MM.1S (cell line): ENCODE measurements around the gene CKLF.

Experiments
- DNase-seq: peaks from one replicate; pipeline ENCODE4 v3.0.0-alpha.2; 2015
- H2AFZ ChIP-seq: fragments of 300-600 bp; sonication (generic); 2 replicates; pipeline ENCODE4 v1.6.0; 2016; ENCODE audit warnings: antibody characterized with exemption, low read length
- H3F3A ChIP-seq: fragments of 300-600 bp; sonication (generic); 2 replicates; pipeline ENCODE4 v1.6.1; 2016; ENCODE audit warnings: mild to moderate bottlenecking, antibody characterized with exemption, low read length, moderate library complexity, mixed read lengths; ENCODE audit not compliant: insufficient read depth
- H3K27ac ChIP-seq: fragments of 300-600 bp; sonication (generic); 2 replicates; pipeline ENCODE4 v1.5.1; 2016; ENCODE audit warnings: mild to moderate bottlenecking, low read length
- H3K27me3 ChIP-seq: fragments of 300-600 bp; sonication (generic); replicated peaks from 2 replicates; pipeline ENCODE4 v1.6.0; 2016; ENCODE audit warnings: low read length; ENCODE audit not compliant: insufficient read depth
- H3K36me3 ChIP-seq: fragments of 300-600 bp; sonication (generic); replicated peaks from 2 replicates; pipeline ENCODE4 v1.6.1; 2016; ENCODE audit warnings: mild to moderate bottlenecking, low read length, mixed read lengths; ENCODE audit not compliant: insufficient read depth
- H3K4me1 ChIP-seq: fragments of 300-600 bp; sonication (generic); 2 replicates; pipeline ENCODE4 v1.6.1; 2016; ENCODE audit warnings: low read length, mixed read lengths
- H3K4me2 ChIP-seq: fragments of 300-600 bp; sonication (generic); 2 replicates; pipeline ENCODE4 v1.6.0; 2016; ENCODE audit warnings: low read depth, low read length
- H3K4me3 ChIP-seq: fragments of 300-600 bp; sonication (generic); 2 replicates; pipeline ENCODE4 v1.5.1; 2016; ENCODE audit warnings: low read length, mixed read lengths
- H3K79me2 ChIP-seq: fragments of 300-600 bp; sonication (generic); 2 replicates; pipeline ENCODE4 v1.6.1; 2016; ENCODE audit warnings: mixed run types, low read length, mixed read lengths
- H3K9ac ChIP-seq: fragments of 300-600 bp; sonication (generic); 2 replicates; pipeline ENCODE4 v1.6.1; 2016; ENCODE audit warnings: low read length, mixed read lengths
- H3K9me2 ChIP-seq: fragments of 300-600 bp; sonication (generic); replicated peaks from 2 replicates; pipeline ENCODE4 v1.6.1; 2016; ENCODE audit warnings: mild to moderate bottlenecking, low read length, mixed read lengths; ENCODE audit not compliant: insufficient read depth
- H3K9me3 ChIP-seq: fragments of 300-600 bp; sonication (generic); replicated peaks from 2 replicates; pipeline ENCODE4 v1.6.1; 2016; ENCODE audit warnings: mild to moderate bottlenecking, low read length, mixed read lengths; ENCODE audit not compliant: insufficient read depth
- H4K20me1 ChIP-seq: fragments of 300-600 bp; sonication (generic); 2 replicates; pipeline ENCODE4 v1.6.1; 2016; ENCODE audit warnings: mild to moderate bottlenecking, low read length, moderate library complexity, mixed read lengths; ENCODE audit not compliant: insufficient read depth
- EZH2 ChIP-seq: fragments of 300-600 bp; sonication (generic); optimal IDR thresholded peaks from 2 replicates; pipeline ENCODE3; 2017; ENCODE audit warnings: low read depth, mild to moderate bottlenecking, antibody characterized with exemption, low read length, mixed read lengths
- EZH2phosphoT487 ChIP-seq: fragments of 300-600 bp; sonication (generic); IDR thresholded peaks from 2 replicates; pipeline ENCODE4 v1.6.1; 2018; ENCODE audit warnings: antibody characterized with exemption, low read length
- TF ChIP-seq, protein P1 (sequence below): fragments of 300-600 bp; sonication (generic); IDR thresholded peaks from 2 replicates; pipeline ENCODE4 v1.5.1; 2016; ENCODE audit warnings: antibody characterized with exemption, low read length, mixed read lengths

CKLF gene

DNA sequence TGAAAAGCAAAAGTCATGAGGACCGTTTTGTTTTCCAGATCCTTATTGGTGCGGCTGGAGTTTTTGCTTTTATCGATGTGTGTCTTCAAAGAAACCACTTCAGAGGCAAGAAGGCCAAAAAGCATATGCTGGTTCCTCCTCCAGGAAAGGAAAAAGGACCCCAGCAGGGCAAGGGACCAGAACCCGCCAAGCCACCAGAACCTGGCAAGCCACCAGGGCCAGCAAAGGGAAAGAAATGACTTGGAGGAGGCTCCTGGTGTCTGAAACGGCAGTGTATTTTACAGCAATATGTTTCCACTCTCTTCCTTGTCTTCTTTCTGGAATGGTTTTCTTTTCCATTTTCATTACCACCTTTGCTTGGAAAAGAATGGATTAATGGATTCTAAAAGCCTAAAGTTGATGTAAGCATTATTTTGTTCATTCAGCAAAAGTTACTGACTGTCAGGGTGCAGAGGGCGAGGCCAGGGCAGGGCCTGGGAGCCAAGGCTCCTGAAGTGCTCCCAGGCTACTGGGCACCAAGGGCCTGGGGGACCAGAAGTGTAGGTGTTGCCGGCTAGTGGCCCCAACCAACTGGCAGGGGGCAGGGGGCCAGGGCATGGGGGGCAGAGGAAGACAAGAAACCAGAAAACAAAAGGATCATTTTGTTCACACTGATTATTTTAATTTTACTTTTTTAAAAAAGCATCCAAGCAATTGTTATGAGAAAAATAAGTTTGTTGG, 35.7 kb downstream of the CKLF start:
- TF ChIP-seq EZH2phosphoT487 = no peak
- no peak for TF ChIP-seq EZH2
- TF ChIP-seq, protein P1, sequence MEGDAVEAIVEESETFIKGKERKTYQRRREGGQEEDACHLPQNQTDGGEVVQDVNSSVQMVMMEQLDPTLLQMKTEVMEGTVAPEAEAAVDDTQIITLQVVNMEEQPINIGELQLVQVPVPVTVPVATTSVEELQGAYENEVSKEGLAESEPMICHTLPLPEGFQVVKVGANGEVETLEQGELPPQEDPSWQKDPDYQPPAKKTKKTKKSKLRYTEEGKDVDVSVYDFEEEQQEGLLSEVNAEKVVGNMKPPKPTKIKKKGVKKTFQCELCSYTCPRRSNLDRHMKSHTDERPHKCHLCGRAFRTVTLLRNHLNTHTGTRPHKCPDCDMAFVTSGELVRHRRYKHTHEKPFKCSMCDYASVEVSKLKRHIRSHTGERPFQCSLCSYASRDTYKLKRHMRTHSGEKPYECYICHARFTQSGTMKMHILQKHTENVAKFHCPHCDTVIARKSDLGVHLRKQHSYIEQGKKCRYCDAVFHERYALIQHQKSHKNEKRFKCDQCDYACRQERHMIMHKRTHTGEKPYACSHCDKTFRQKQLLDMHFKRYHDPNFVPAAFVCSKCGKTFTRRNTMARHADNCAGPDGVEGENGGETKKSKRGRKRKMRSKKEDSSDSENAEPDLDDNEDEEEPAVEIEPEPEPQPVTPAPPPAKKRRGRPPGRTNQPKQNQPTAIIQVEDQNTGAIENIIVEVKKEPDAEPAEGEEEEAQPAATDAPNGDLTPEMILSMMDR = no peak
- no peak overlapping the region for H3K9ac ChIP-seq
- H3K27me3 ChIP-seq = no peaks in the 10 kb centered on the region
- no peak overlapping the region for H3K4me2 ChIP-seq
- no peaks in the 10 kb centered on the region for H3K79me2 ChIP-seq
- DNase-seq = no peak
- H2AFZ ChIP-seq = no peak overlapping the region
- H3K27ac ChIP-seq = no peak overlapping the region
- H3K9me3 ChIP-seq = no peaks in the 10 kb centered on the region
- no peaks in the 10 kb centered on the region for H3K9me2 ChIP-seq
- no peaks in the 10 kb centered on the region for H3K4me1 ChIP-seq
- no peaks in the 10 kb centered on the region for H4K20me1 ChIP-seq
- no peaks in the 10 kb centered on the region; the same call in 1 of the 2 replicates for H3F3A ChIP-seq
- H3K36me3 ChIP-seq = no peaks in the 10 kb centered on the region
- no peak overlapping the region for H3K4me3 ChIP-seq

DNA sequence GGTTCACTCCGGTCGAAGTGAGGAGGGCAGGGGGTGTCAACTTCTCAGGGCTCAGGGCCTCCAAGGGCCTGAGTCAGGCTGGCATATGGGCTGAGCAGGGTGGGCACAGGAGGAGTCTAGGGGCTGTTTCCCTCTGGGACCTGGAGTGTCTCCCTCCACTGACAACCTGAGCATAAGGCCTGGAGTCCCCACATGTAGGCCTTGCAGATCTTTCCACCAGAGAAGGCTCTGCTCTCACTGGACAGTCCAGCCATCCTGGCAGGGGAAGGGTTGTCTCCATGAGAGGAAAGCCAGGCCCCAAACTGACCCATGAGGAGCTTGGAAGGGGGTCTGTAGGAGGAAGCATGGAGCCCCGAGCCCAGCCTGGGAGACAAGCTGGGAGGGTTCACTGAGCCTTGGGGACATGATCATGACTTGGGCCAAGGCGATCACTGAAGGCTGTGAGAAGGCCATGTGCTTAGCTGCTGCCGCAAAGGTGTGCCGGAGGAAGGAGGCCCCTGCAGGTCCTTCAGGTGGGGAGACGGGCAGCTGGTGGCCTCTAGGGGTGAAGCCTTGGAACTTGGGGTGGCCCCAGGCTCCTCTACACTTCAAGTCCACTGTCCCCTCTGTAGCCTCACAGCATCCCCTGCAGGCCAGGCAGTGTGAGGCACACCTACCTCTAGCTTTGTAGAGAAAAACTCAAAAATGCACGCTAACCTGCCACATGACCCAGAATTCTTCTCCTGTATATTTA, 36.8 kb downstream of the CKLF start:
- Histone ChIP-seq H3K9me2 (no peaks in the 10 kb centered on the region), H3K36me3 (no peaks in the 10 kb centered on the region), H3K27ac (no peak overlapping the region), H2AFZ (no peak overlapping the region), H3K4me2 (no peak overlapping the region), H3K4me1 (no peaks in the 10 kb centered on the region), H3K4me3 (no peak overlapping the region), H3K27me3 (no peaks in the 10 kb centered on the region), H3K9me3 (no peaks in the 10 kb centered on the region), H4K20me1 (no peaks in the 10 kb centered on the region), H3K9ac (no peak overlapping the region), H3K79me2 (no peaks in the 10 kb centered on the region), H3F3A (no peaks in the 10 kb centered on the region; the same call in 1 of the 2 replicates)
- TF ChIP-seq EZH2phosphoT487 = no peak
- TF ChIP-seq EZH2 = no peak
- TF ChIP-seq, protein P1 = peak; percentile 59
- DNase-seq = peak; percentile 55

DNA sequence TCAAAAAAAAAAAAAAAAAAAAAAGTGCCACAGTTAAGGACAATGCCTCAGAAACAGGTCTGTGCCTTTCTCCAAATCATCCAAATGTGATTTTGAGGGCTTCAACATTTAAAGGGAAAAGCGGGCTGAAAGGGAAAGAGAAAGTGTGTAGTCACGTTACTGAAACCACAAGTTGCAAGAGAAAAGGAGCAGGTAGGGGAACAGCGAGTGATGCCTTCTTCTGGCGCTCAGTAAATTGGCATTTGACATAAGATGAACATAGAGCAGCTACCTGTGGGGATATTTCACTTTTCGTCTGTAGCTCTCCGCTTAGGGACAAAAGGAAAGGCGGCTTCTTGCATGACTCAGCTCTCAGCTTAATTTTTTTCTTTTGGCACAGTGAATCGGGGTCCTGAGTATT, 37.9 kb downstream of the CKLF start:
- no peaks in the 10 kb centered on the region for H3K9me2 ChIP-seq
- no peak overlapping the region for H2AFZ ChIP-seq
- no peaks in the 10 kb centered on the region for H3K79me2 ChIP-seq
- no peak overlapping the region for H3K27ac ChIP-seq
- H3F3A ChIP-seq = no peaks in the 10 kb centered on the region; the same call in 1 of the 2 replicates
- H4K20me1 ChIP-seq = no peaks in the 10 kb centered on the region
- peak; percentile 65 for DNase-seq
- H3K4me1 ChIP-seq = no peaks in the 10 kb centered on the region
- H3K4me3 ChIP-seq = 0 out of 2 replicates have a peak overlapping the region, but pooled peaks have one; percentile 16
- H3K36me3 ChIP-seq = no peaks in the 10 kb centered on the region
- H3K9ac ChIP-seq = no peak overlapping the region
- no peaks in the 10 kb centered on the region for H3K27me3 ChIP-seq
- H3K4me2 ChIP-seq = peak overlapping the region; percentile 30; the same call in 1 of the 2 replicates
- TF ChIP-seq, protein P1 = no peak
- TF ChIP-seq EZH2phosphoT487 (no peak), EZH2 (no peak)
- no peaks in the 10 kb centered on the region for H3K9me3 ChIP-seq
